HepG2 (cell line): ENCODE measurements around the gene RUSF1. TPM values are rescaled to one million over a fixed set of nuclear protein-coding genes. Genes with fewer than 3 reads are reported as not detected.

Experiments
- BCL6 ChIP-seq: IDR thresholded peaks from 2 replicates; pipeline ENCODE4 v1.6.1; 2016; ENCODE audit warnings: missing genetic modification reagents, missing compliant biosample characterization
- EEA1 ChIP-seq: sonication (generic); formaldehyde crosslinking; IDR thresholded peaks from 2 replicates; pipeline ENCODE4 v1.5.1; 2020; ENCODE audit warnings: mild to moderate bottlenecking, missing genetic modification reagents, borderline replicate concordance
- FOXJ3 ChIP-seq: sonication (generic); formaldehyde crosslinking; IDR thresholded peaks from 2 replicates; pipeline ENCODE4 v1.4.0; 2020; ENCODE audit warnings: missing genetic modification reagents, mild to moderate bottlenecking, borderline replicate concordance
- HMG20A ChIP-seq: IDR thresholded peaks from 2 replicates; pipeline ENCODE4 v1.6.1; 2016; ENCODE audit warnings: borderline replicate concordance
- HMGA1 ChIP-seq: sonication (generic); formaldehyde crosslinking; conservative IDR thresholded peaks from 2 replicates; pipeline ENCODE4 v1.4.0; 2020; ENCODE audit warnings: missing genetic modification reagents
- JUNB ChIP-seq: sonication (generic); formaldehyde crosslinking; IDR thresholded peaks from 2 replicates; pipeline ENCODE4 v1.8.0; 2022; ENCODE audit warnings: missing genetic modification reagents, mild to moderate bottlenecking, borderline replicate concordance
- MED8 ChIP-seq: sonication (generic); formaldehyde crosslinking; IDR thresholded peaks from 2 replicates; pipeline ENCODE4 v1.8.1; 2023; ENCODE audit warnings: mild to moderate bottlenecking, missing genetic modification reagents; ENCODE audit not compliant: insufficient replicate concordance
- MYPOP ChIP-seq: sonication (generic); formaldehyde crosslinking; IDR thresholded peaks from 2 replicates; pipeline ENCODE4 v1.8.1; 2023; ENCODE audit warnings: mild to moderate bottlenecking, moderate library complexity, missing genetic modification reagents
- NAIF1 ChIP-seq: sonication (generic); formaldehyde crosslinking; IDR thresholded peaks from 2 replicates; pipeline ENCODE4 v1.5.0; 2020; ENCODE audit warnings: mild to moderate bottlenecking, missing genetic modification reagents, borderline replicate concordance
- NR2F2 ChIP-seq: IDR thresholded peaks from 2 replicates; pipeline ENCODE4 v1.6.1; 2012; ENCODE audit warnings: low read depth, inconsistent platforms, borderline replicate concordance
- NR2F6 ChIP-seq, 2 experiments: IDR thresholded peaks; 2 replicates each; pipeline ENCODE4 v1.6.1; 2016; ENCODE audit warnings: antibody characterized with exemption in 1 of 2, mild to moderate bottlenecking in 1 of 2
- SP2 ChIP-seq: sonication (generic); formaldehyde crosslinking; IDR thresholded peaks from 2 replicates; pipeline ENCODE4 v1.5.1; 2020; ENCODE audit warnings: mild to moderate bottlenecking, missing genetic modification reagents
- TFE3 ChIP-seq: IDR thresholded peaks from 2 replicates; pipeline ENCODE4 v1.6.1; 2016
- WIZ ChIP-seq: sonication (generic); formaldehyde crosslinking; IDR thresholded peaks from 2 replicates; pipeline ENCODE4 v1.5.1; 2020; ENCODE audit warnings: mild to moderate bottlenecking, missing genetic modification reagents
- XRCC5 ChIP-seq: fragments of 200-400 bp; formaldehyde crosslinking; optimal IDR thresholded peaks from 2 replicates; pipeline ENCODE3; 2017; ENCODE audit warnings: mild to moderate bottlenecking, low read length
- ZBTB14 ChIP-seq: sonication (generic); formaldehyde crosslinking; IDR thresholded peaks from 2 replicates; pipeline ENCODE4 v1.4.0; 2020; ENCODE audit warnings: missing genetic modification reagents
- ZBTB20 ChIP-seq: sonication (generic); formaldehyde crosslinking; IDR thresholded peaks from 2 replicates; pipeline ENCODE4 v1.8.1; 2023; ENCODE audit warnings: missing genetic modification reagents, low read depth, mild to moderate bottlenecking, borderline replicate concordance
- ZFX ChIP-seq: sonication (generic); formaldehyde crosslinking; IDR thresholded peaks from 2 replicates; pipeline ENCODE4 v1.4.0; 2020; ENCODE audit warnings: mild to moderate bottlenecking, low read depth, missing genetic modification reagents, moderate library complexity
- ZKSCAN5 ChIP-seq: sonication (generic); formaldehyde crosslinking; IDR thresholded peaks from 2 replicates; pipeline ENCODE4 v1.5.1; 2020; ENCODE audit warnings: mild to moderate bottlenecking, missing genetic modification reagents
- ZNF800 ChIP-seq: sonication (generic); formaldehyde crosslinking; IDR thresholded peaks from 2 replicates; pipeline ENCODE4 v1.4.0; 2020; ENCODE audit warnings: missing genetic modification reagents
- ZNF839 ChIP-seq: sonication (generic); formaldehyde crosslinking; IDR thresholded peaks from 2 replicates; pipeline ENCODE4 v1.4.0; 2020; ENCODE audit warnings: missing genetic modification reagents, mild to moderate bottlenecking, borderline replicate concordance
- ZNF841 ChIP-seq: sonication (generic); formaldehyde crosslinking; IDR thresholded peaks from 2 replicates; pipeline ENCODE4 v1.8.1; 2023; ENCODE audit warnings: missing genetic modification reagents, borderline replicate concordance
- polyA plus RNA-seq, 8 experiments: library from polyadenylated mRNA; depleted of rRNA in 3 of 8; stranded (reverse) in 7 of 8; unstranded in 1 of 8; fragments of >200 nt; fragmentation: Illumina TruSeq in 4 of 8; extraction: Trizol in 4 of 8; gene quantifications; 2 replicates each; pipeline versions ENCODE4 v1.2.1 to v1.2.3, GENCODE V29; 2011 to 2016; ENCODE audit warnings: low read depth in 4 of 8, missing spikeins in 1 of 8, mixed read lengths in 1 of 8; ENCODE audit not compliant: insufficient read depth in 1 of 8
- total RNA-seq, 5 experiments: library from RNA; depleted of rRNA; stranded (reverse); fragments of >200 nt; fragmentation: Illumina TruSeq; extraction: Trizol; gene quantifications; 2 replicates each; pipeline ENCODE4 v1.2.3, GENCODE V29; 2016; ENCODE audit warnings: low read depth in 1 of 5

RUSF1 gene
- total and polyA plus RNA-seq, 2 of the 13 experiments (the other 11 are each of a cell fraction or from before 2014, with no cell fraction given) = 40.8 to 50.2 TPM

GRCh38 chr16:31453255-31454204 is 54.7 kb downstream of the RUSF1 start (continued):
- TF ChIP-seq MED8 (CRISPR knock-in tag) (no peak), EEA1 (CRISPR knock-in tag) (no peak), ZNF841 (CRISPR knock-in tag) (no peak), ZBTB14 (no peak), HMGA1 (CRISPR knock-in tag) (no peak), NR2F2 (peak; percentile 86), NR2F6 (IDR thresholded peaks at IDR 0.05) (peak; percentile 97), NR2F6 (CRISPR knock-in tag; IDR thresholded peaks at IDR 0.05) (peak; percentile 99), ZNF800 (CRISPR knock-in tag) (no peak), JUNB (CRISPR knock-in tag) (0 out of 2 replicates have a peak, but pooled peaks have one; percentile 38), NAIF1 (CRISPR knock-in tag) (no peak), SP2 (CRISPR knock-in tag) (0 out of 2 replicates have a peak, but pooled peaks have one; percentile 20), MYPOP (CRISPR knock-in tag) (peak; percentile 59; the same call in 1 of the 2 replicates), XRCC5 (peak; percentile 17), BCL6 (CRISPR knock-in tag) (peak; percentile 67), ZBTB20 (CRISPR knock-in tag) (no peak), WIZ (CRISPR knock-in tag) (no peak), HMG20A (no peak; the same call in 1 of the 2 replicates), TFE3 (no peak), FOXJ3 (CRISPR knock-in tag) (no peak), ZFX (0 out of 2 replicates have a peak, but pooled peaks have one; percentile 21), ZNF839 (CRISPR knock-in tag) (no peak), ZKSCAN5 (CRISPR knock-in tag) (no peak)
